Smooth muscle cell (in vitro differentiated cells): ENCODE results near the gene EVA1A. TPM values are rescaled to one million over a fixed set of nuclear protein-coding genes. Genes with fewer than 3 reads are reported as not detected.

Experiments
- DNase-seq: peaks from one replicate; lab custom pipeline; 2025; ENCODE audit not compliant: unreplicated experiment; lab: John Stamatoyannopoulos, UW
- H2AFZ ChIP-seq: fragments of 200-600 bp; sonication (generic); 2 replicates; pipeline ENCODE4 v1.6.0; 2016; ENCODE audit warnings: antibody characterized with exemption, low read depth, mild to moderate bottlenecking
- H3F3A ChIP-seq: fragments of 200-600 bp; sonication (generic); 2 replicates; pipeline ENCODE4 v1.6.0; 2017; ENCODE audit warnings: antibody characterized with exemption, low read depth
- H3K27ac ChIP-seq: fragments of 200-600 bp; sonication (generic); 2 replicates; pipeline ENCODE4 v1.5.1; 2016; ENCODE audit warnings: low read depth, mild to moderate bottlenecking
- H3K27me3 ChIP-seq: fragments of 200-600 bp; sonication (generic); 2 replicates; pipeline ENCODE4 v1.6.1; 2016; ENCODE audit warnings: low read depth, mild to moderate bottlenecking
- H3K36me3 ChIP-seq: fragments of 200-600 bp; sonication (generic); 2 replicates; pipeline ENCODE4 v1.5.1; 2016; ENCODE audit warnings: low read depth
- H3K4me1 ChIP-seq: fragments of 200-600 bp; sonication (generic); 2 replicates; pipeline ENCODE4 v1.5.1; 2016; ENCODE audit warnings: low read depth
- H3K4me2 ChIP-seq: fragments of 200-600 bp; sonication (generic); 2 replicates; pipeline ENCODE4 v1.6.0; 2016; ENCODE audit warnings: mild to moderate bottlenecking
- H3K4me3 ChIP-seq: fragments of 200-600 bp; sonication (generic); 2 replicates; pipeline ENCODE4 v1.5.1; 2016; ENCODE audit warnings: mild to moderate bottlenecking
- H3K79me2 ChIP-seq: fragments of 200-600 bp; sonication (generic); 2 replicates; pipeline ENCODE4 v1.6.0; 2016; ENCODE audit warnings: low read depth, mild to moderate bottlenecking
- H3K9ac ChIP-seq: fragments of 200-600 bp; sonication (generic); 2 replicates; pipeline ENCODE4 v1.6.0; 2016; ENCODE audit warnings: low read depth
- H3K9me3 ChIP-seq: fragments of 200-600 bp; sonication (generic); replicated peaks from 2 replicates; pipeline ENCODE4 v1.5.1; 2016; ENCODE audit warnings: low read depth
- H4K20me1 ChIP-seq: fragments of 200-600 bp; sonication (generic); 2 replicates; pipeline ENCODE4 v1.6.0; 2016; ENCODE audit warnings: low read depth
- WGBS: methylation state at CpG from one replicate; pipeline ENCODE4 v1.1.7; 2016; ENCODE audit warnings: low lambda C conversion rate; 5-methylcytosine and 5-hydroxymethylcytosine counted together
- polyA plus RNA-seq: library from polyadenylated mRNA; unstranded; fragments of >200 nt; fragmentation: Nextera tagmentation; extraction: Ambion mirVana; gene quantifications from 2 replicates; pipeline ENCODE4 v1.2.1, GENCODE V29; 2016
- total RNA-seq: library from RNA; depleted of rRNA; stranded (reverse); fragments of >200 nt; gene quantifications from 2 replicates; pipeline ENCODE4 v1.2.3, GENCODE V29; 2014
- TF ChIP-seq, protein P1 (sequence below): fragments of 200-600 bp; sonication (generic); IDR thresholded peaks from 2 replicates; pipeline ENCODE4 v1.5.1; 2017; ENCODE audit warnings: borderline replicate concordance, mild to moderate bottlenecking, antibody characterized with exemption; ENCODE audit not compliant: insufficient read depth, poor library complexity, severe bottlenecking

EVA1A gene, protein sequence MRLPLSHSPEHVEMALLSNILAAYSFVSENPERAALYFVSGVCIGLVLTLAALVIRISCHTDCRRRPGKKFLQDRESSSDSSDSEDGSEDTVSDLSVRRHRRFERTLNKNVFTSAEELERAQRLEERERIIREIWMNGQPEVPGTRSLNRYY
- total RNA-seq (54.3 and 84.1 TPM in 2 replicates), polyA plus RNA-seq (72.8 and 89.2 TPM in 2 replicates)

GRCh38 chr2:75560768-75561565, at the start of gene EVA1A:
Gene EVA1A, minus strand, starts transcription at chr2:75560939. Its CDS starts 42,799 bp downstream, at chr2:75518140.
- H3K4me1 ChIP-seq = peaks cover 23% of the 10 kb centered on the region
- H3K79me2 ChIP-seq = peaks cover 25% of the 10 kb centered on the region
- TF ChIP-seq, protein P1, sequence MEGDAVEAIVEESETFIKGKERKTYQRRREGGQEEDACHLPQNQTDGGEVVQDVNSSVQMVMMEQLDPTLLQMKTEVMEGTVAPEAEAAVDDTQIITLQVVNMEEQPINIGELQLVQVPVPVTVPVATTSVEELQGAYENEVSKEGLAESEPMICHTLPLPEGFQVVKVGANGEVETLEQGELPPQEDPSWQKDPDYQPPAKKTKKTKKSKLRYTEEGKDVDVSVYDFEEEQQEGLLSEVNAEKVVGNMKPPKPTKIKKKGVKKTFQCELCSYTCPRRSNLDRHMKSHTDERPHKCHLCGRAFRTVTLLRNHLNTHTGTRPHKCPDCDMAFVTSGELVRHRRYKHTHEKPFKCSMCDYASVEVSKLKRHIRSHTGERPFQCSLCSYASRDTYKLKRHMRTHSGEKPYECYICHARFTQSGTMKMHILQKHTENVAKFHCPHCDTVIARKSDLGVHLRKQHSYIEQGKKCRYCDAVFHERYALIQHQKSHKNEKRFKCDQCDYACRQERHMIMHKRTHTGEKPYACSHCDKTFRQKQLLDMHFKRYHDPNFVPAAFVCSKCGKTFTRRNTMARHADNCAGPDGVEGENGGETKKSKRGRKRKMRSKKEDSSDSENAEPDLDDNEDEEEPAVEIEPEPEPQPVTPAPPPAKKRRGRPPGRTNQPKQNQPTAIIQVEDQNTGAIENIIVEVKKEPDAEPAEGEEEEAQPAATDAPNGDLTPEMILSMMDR = no peak
- peaks cover 14% of the 10 kb centered on the region for H3F3A ChIP-seq
- H3K27ac ChIP-seq = peak within 1 kb of the TSS; percentile 87
- H3K27me3 ChIP-seq = no peaks in the 10 kb centered on the region
- peak within 1 kb of the TSS; percentile 99 for H3K4me2 ChIP-seq
- peak within 1 kb of the TSS; percentile 73 for H3K9ac ChIP-seq
- peak within 1 kb of the TSS; percentile 85 for H2AFZ ChIP-seq
- 2% methylated on average over 35 of the region's 46 CpGs for WGBS
- DNase-seq = no peak
- peaks cover 34% of the 10 kb centered on the region for H4K20me1 ChIP-seq
- peak within 1 kb of the TSS; percentile 66 for H3K4me3 ChIP-seq
- no peaks in the 10 kb centered on the region for H3K9me3 ChIP-seq
- H3K36me3 ChIP-seq = no peaks in the 10 kb centered on the region

DNA sequence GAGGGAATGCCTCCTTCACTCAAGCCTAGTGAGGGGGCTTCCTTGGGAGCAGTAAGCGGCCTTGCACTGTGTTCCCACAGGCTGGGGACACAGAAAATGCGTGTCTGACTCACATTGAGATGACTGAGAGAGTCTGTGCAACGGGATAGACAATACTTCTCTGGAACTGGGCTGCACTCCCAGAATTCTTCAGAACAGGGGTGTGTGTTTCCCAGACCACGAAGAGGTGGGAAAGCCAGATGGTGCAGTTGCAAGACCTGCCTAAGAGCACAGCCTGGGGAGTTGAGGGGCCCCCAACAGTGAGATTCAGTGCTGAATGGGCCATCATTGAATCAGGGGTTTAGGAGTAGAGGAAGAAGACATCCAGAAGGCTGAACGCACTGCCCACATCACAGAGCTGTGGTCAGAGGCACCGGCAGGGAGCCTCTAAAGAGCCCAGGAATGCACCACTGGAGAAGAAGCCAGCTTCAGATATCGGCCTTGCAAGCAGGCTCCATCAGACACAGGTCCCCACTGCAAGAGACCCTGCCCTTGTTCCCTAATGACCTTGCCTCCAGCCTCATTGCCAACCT, 49.3 kb upstream of the EVA1A start:
- H3K36me3 ChIP-seq = no peaks in the 10 kb centered on the region
- H3K27me3 ChIP-seq = no peaks in the 10 kb centered on the region
- H3K9ac ChIP-seq = no peak overlapping the region
- TF ChIP-seq, protein P1 = no peak
- H3K4me1 ChIP-seq = peaks cover 17% of the 10 kb centered on the region
- peaks cover 7% of the 10 kb centered on the region for H3F3A ChIP-seq
- no peak overlapping the region for H3K4me3 ChIP-seq
- H3K27ac ChIP-seq = no peak overlapping the region
- H4K20me1 ChIP-seq = no peaks in the 10 kb centered on the region
- 48% methylated on average over 7 of the region's 7 CpGs for WGBS
- no peak overlapping the region for H3K4me2 ChIP-seq
- no peak for DNase-seq
- no peaks in the 10 kb centered on the region for H3K79me2 ChIP-seq
- no peak overlapping the region for H2AFZ ChIP-seq
- no peaks in the 10 kb centered on the region for H3K9me3 ChIP-seq

DNA sequence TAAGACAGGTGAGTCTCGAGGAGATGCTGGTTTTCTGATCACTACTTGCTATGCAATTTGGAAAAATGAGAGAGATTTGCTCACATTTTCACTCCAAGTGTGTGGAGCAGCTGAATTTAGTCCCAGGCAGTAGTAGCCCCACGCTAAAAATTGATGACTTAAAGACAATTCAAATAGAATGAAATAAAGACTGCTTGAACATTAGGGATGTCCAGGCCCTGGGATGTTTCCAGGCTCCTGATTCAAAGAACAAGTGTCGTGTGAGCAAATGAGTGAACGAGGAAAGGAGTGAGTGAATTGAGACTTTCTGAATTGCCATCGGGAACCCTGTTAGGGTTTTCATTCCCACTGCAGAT, 48.6 kb upstream of the EVA1A start:
- no peaks in the 10 kb centered on the region for H3K9me3 ChIP-seq
- DNase-seq = no peak

More for the DNA sequence above, 48.6 kb upstream of the EVA1A start:
- H3K4me2 ChIP-seq = no peak overlapping the region
- WGBS = 43% methylated on average over 5 of the region's 5 CpGs
- no peak overlapping the region for H3K9ac ChIP-seq
- no peaks in the 10 kb centered on the region for H3K36me3 ChIP-seq
- H3K79me2 ChIP-seq = no peaks in the 10 kb centered on the region
- TF ChIP-seq, protein P1 = no peak
- H3K4me1 ChIP-seq = peaks cover 17% of the 10 kb centered on the region
- H4K20me1 ChIP-seq = no peaks in the 10 kb centered on the region
- no peaks in the 10 kb centered on the region for H3K27me3 ChIP-seq
- no peak overlapping the region for H2AFZ ChIP-seq
- H3K4me3 ChIP-seq = no peak overlapping the region
- H3F3A ChIP-seq = peaks cover 7% of the 10 kb centered on the region
- no peak overlapping the region for H3K27ac ChIP-seq
